Measurements from ENCODE around the gene UGGT2. TPM values are rescaled to one million over a fixed set of nuclear protein-coding genes. Genes with fewer than 3 reads are reported as not detected.

Gene UGGT2
- 25.9 and 45.7 TPM in 2 replicates for total RNA-seq (2014; rRNA removed; shearing (Covaris generic))

- in situ Hi-C loops (cut with HindIII; ENCODE audit: low sequenced_read_pairs) = no loop called here
- DNase-seq (ENCODE audit: low spot score) = peak; percentile 60
Measured at GRCh38 chr13:96053003-96053703, at the start of gene UGGT2. Gene UGGT2 (minus strand): TSS chr13:96053401. CDS start chr13:96053312, 89 bp downstream.

GRCh38 chr13:96100457-96101220 lies 47.4 kb upstream of the UGGT2 start:
- in situ Hi-C loops (cut with HindIII; ENCODE audit: low sequenced_read_pairs) = no loop called here

GRCh38 chr13:96093296-96094006 lies 40.2 kb upstream of the UGGT2 start:
- in situ Hi-C loops (cut with HindIII; ENCODE audit: low sequenced_read_pairs) = no loop called here
- DNase-seq (ENCODE audit: low spot score) = no peak

More at GRCh38 chr13:96100457-96101220, 47.4 kb upstream of the UGGT2 start:
- no peak for DNase-seq (ENCODE audit: low spot score)

- DNase-seq (ENCODE audit: low spot score) = peak; percentile 17
- in situ Hi-C loops (cut with HindIII; ENCODE audit: low sequenced_read_pairs) = no loop called here
Measured at GRCh38 chr13:96091164-96092117, 38.2 kb upstream of the UGGT2 start.

- in situ Hi-C loops (cut with HindIII; ENCODE audit: low sequenced_read_pairs) = no loop called here
- no peak for DNase-seq (ENCODE audit: low spot score)
Measured at GRCh38 chr13:96090240-96091101, 37.3 kb upstream of the UGGT2 start.

GRCh38 chr13:96089749-96090239 lies 36.6 kb upstream of the UGGT2 start, which contains the start of gene HS6ST3:
Gene HS6ST3 (plus strand): TSS chr13:96090107.
- DNase-seq (ENCODE audit: low spot score) = peak; percentile 13
- in situ Hi-C loops (cut with HindIII; ENCODE audit: low sequenced_read_pairs) = no loop called here

GRCh38 chr13:96089139-96089538 lies 35.9 kb upstream of the UGGT2 start:
- in situ Hi-C loops (cut with HindIII; ENCODE audit: low sequenced_read_pairs) = no loop called here
- DNase-seq (ENCODE audit: low spot score) = no peak

GRCh38 chr13:96086736-96087135 lies 33.5 kb upstream of the UGGT2 start:
- in situ Hi-C loops (cut with HindIII; ENCODE audit: low sequenced_read_pairs) = no loop called here
- no peak for DNase-seq (ENCODE audit: low spot score)

GRCh38 chr13:96082640-96083039 lies 29.4 kb upstream of the UGGT2 start:
- no peak for DNase-seq (ENCODE audit: low spot score)
- in situ Hi-C loops (cut with HindIII; ENCODE audit: low sequenced_read_pairs) = no loop called here

GRCh38 chr13:96081888-96082287 lies 28.7 kb upstream of the UGGT2 start:
- in situ Hi-C loops (cut with HindIII; ENCODE audit: low sequenced_read_pairs) = no loop called here
- no peak for DNase-seq (ENCODE audit: low spot score)

- DNase-seq (ENCODE audit: low spot score) = no peak
- in situ Hi-C loops (cut with HindIII; ENCODE audit: low sequenced_read_pairs) = no loop called here
Measured at GRCh38 chr13:96080676-96081075, 27.5 kb upstream of the UGGT2 start.

GRCh38 chr13:96075953-96076543 lies 22.8 kb upstream of the UGGT2 start:
- DNase-seq (ENCODE audit: low spot score) = no peak
- in situ Hi-C loops (cut with HindIII; ENCODE audit: low sequenced_read_pairs) = no loop called here

- no peak for DNase-seq (ENCODE audit: low spot score)
Measured at GRCh38 chr13:96072392-96072791, 19.2 kb upstream of the UGGT2 start.

GRCh38 chr13:96071504-96071903 lies 18.3 kb upstream of the UGGT2 start:
- in situ Hi-C loops (cut with HindIII; ENCODE audit: low sequenced_read_pairs) = no loop called here

More at GRCh38 chr13:96072392-96072791, 19.2 kb upstream of the UGGT2 start:
- in situ Hi-C loops (cut with HindIII; ENCODE audit: low sequenced_read_pairs) = no loop called here

GRCh38 chr13:96068729-96069128 lies 15.5 kb upstream of the UGGT2 start:
- DNase-seq (ENCODE audit: low spot score) = no peak

More at GRCh38 chr13:96071504-96071903, 18.3 kb upstream of the UGGT2 start:
- no peak for DNase-seq (ENCODE audit: low spot score)

GRCh38 chr13:96065849-96066248 lies 12.6 kb upstream of the UGGT2 start:
- in situ Hi-C loops (cut with HindIII; ENCODE audit: low sequenced_read_pairs) = no loop called here
- no peak for DNase-seq (ENCODE audit: low spot score)

More at GRCh38 chr13:96068729-96069128, 15.5 kb upstream of the UGGT2 start:
- in situ Hi-C loops (cut with HindIII; ENCODE audit: low sequenced_read_pairs) = no loop called here

GRCh38 chr13:96052656-96053002 lies 572 bp downstream of the UGGT2 start:
- in situ Hi-C loops (cut with HindIII; ENCODE audit: low sequenced_read_pairs) = no loop called here
- peak; percentile 14 for DNase-seq (ENCODE audit: low spot score)

Measured in G401 (cell line).